SKM-1 (cell line): ENCODE measurements around the gene ITGA8.
"Not testable (repeated sequence)": the region's sequence is repeated elsewhere in the genome, so short reads cannot be mapped to it uniquely, and the experiment has no call there.

ENCODE experiments used
- DNase-seq: peaks from one replicate; lab custom pipeline; 2025; ENCODE audit not compliant: unreplicated experiment; lab: John Stamatoyannopoulos, UW

Gene ITGA8

GRCh38 chr10:15620836-15621515 lies 98.7 kb downstream of the ITGA8 start:
- DNase-seq: no peak

GRCh38 chr10:15620337-15620736 lies 99.4 kb downstream of the ITGA8 start:
- no peak for DNase-seq

DNA sequence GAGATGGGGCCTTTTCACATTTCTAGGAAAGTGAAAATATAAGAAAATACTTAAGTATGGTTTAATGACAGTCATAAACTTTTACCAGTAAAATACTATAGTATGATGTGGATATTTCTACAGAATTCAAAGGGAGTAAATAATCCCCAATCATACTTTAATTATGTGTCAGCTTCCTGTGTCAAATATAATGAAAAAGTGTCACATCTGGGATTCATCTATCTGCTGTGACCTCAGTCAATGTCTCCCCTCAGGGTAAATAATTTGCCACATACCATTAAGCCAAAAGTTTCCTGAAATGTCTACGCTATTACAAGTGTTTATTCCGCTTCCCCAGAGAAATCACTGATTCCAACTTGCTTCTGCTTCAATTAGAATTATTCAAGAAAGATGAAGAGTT lies 110.5 kb downstream of the ITGA8 start:
- DNase-seq: no peak

- DNase-seq: no peak
These were observed 113.3 kb downstream of the ITGA8 start for GRCh38 chr10:15606377-15606776.

DNA sequence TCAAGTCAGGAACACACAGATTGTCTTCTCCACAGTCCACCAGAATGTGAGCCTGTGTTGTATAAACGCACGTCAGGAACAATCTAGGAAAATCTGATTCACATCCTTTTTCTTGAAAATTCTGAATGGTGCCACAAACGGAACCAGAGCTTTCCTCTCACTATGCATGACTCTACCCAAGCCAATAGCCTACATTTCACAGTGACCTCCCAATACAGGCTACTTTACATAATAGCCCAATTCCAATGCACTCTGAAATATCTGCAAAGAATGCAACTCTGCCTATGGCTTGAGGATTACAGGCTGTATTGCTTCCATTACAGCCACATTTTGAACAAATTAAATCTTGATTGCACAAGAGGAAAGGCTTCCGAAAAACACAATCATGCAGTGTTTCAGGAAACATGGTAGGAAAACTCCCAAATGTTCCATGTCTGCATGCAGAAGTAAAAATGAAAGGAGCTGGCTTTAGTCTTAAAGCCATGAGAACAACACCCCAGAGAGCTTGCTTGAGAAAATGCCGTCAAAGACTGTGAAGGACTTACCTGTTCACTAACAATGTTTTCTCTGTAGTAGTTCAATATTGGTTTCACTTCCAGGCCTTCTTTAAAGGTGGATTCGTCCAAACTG lies 113.9 kb downstream of the ITGA8 start:
- DNase-seq: no peak

DNA sequence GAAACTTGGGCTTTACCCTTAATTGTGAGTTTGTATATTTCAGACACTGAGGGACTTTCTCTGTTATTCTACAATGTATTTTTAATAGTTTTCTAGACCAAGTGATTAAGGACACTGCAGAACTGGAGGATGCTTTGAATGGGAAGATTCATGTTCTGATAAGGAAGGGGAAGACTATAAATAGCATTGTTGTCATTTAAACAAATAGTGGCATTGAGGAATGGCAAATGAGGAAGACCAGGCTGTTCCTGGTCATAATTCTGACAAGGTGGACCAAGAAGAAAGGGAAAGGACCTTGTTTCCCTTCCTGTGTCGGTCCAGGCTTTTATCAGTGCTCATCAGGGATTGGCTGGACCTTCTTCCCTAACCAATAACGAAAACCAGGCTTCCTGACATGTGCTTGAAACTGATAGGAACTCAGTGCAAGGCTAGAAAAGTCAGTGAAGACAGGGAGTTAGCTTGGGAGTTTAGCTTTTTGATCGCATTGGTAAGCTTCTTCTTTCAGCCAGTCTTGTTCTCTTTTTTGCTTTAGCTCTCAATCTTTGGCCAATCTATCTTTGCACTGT lies 116.2 kb downstream of the ITGA8 start:
- DNase-seq: no peak

DNA sequence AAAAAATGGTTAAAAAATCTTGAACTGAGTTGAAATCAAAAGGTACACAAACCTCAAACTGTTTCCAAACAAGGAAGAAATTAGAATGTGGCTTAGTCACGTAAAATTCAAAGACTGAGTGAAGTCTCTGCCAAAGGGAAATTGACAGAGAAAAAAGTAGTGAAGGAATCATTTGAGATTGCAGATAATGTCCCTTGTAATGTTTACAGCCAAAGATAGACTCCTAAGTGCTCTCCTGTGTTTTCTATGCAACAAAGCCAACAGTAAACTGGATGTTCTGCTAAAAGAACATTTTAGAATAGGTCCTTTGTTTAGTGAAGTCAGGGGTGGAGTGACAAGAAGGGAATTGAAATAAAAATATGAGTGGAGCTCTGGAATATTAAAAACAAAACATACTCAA lies 117.9 kb downstream of the ITGA8 start:
- DNase-seq: no peak

- no peak for DNase-seq
These were observed 124.5 kb downstream of the ITGA8 start for GRCh38 chr10:15595260-15595659.

- DNase-seq: no peak
These were observed 127.8 kb downstream of the ITGA8 start for GRCh38 chr10:15591937-15592336.

DNA sequence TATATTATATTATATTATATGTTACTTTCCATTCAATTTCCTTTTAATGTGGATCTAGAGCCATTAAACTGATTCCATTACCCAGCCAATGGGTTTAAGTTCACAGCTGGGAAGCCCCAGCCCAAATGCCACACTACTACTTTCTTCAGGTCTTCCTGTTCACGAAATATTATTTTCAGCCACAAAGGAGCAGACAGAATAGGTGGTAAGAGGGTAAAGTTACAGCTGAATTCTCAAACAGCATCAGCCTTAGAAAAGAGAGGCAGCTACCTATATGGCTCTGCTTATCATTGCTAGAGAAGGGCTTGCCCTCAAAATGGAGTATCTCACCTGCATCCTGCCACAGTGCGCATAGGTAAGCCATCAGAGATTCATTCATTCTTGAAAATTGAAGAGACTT lies 128.3 kb downstream of the ITGA8 start:
- DNase-seq: no peak

- no peak for DNase-seq
These were observed 130.8 kb downstream of the ITGA8 start for GRCh38 chr10:15588635-15589508.

GRCh38 chr10:15588151-15588550 lies 131.6 kb downstream of the ITGA8 start:
- DNase-seq: no peak

GRCh38 chr10:15587271-15587670 lies 132.5 kb downstream of the ITGA8 start:
- DNase-seq: no peak

- peak; percentile 11 for DNase-seq
These were observed 134.4 kb downstream of the ITGA8 start for GRCh38 chr10:15585303-15585715.

- DNase-seq: not testable (repeated sequence)
These were observed 136.8 kb downstream of the ITGA8 start for GRCh38 chr10:15582972-15583371.

- DNase-seq: no peak
These were observed 140.1 kb downstream of the ITGA8 start for GRCh38 chr10:15579605-15580004.

DNA sequence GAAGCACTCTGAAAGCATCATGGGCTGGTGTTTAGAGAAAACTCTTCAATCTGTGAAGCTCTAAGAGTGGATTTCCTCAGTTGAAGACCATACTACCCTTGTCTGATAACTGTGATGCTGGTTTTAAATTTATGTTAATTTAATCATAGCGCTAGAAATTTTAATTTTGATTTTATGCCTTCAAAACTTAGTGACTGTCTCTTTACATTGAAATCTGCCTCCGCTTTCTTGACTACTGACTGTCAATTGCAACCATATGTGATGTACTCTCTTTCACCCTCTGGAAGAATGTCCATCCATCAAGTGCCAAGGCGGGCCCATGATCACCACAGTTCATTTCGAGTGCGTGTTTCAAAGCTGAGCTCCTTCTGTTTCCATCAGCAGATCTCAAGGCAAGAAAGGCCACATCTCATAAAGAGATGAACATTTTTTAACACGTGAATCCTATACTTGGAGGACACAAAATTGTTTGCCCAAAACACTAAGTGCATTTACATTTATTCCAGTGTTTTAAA lies 147.1 kb downstream of the ITGA8 start:
- no peak for DNase-seq

GRCh38 chr10:15571575-15571974 lies 148.1 kb downstream of the ITGA8 start:
- no peak for DNase-seq

DNA sequence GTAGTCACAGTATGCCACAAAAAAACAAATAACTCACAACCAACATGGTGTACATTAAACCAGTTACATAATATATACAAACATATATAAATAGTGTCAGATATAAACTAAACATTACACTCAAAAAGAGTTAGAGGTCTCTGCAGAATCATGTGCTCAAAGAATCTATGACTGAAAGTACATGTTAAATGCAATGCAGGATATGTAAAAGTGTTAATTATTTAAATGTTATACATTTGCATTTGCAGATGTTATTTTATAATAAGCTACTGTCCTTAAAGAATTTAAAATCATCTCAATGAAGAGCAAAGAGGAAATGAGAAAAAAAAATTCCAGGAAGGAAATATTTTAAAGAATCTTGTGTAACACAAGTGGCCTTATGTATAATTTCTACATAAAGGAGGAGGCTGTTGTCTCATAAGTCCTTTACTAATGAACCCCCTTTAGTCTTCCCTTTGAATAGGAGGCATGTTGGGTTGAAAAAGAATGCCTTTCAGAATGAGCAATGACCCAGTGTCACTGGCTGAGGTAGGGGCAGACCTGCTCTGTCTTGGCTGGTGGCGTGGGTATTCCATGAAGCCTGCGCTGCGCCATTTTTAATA lies 148.9 kb downstream of the ITGA8 start:
- DNase-seq: no peak

DNA sequence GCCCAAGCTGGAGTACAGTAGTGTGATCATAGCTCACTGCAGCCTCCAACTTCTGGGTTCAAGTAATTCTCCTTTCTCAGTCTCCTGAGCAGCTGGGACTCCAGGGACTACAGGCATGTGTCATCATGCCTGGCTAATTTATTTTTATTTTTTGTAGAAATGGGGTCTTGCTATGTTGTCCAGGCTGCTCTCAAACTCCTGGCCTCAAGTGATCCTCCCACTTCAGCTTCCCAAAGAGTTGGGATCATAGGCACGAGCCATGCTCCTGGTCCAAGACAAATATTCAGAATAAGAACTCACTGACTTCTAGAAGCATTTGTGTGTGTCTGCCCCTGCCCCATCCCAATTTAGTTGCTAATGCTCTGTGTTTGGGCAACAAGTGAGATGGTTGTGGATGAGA lies 151.8 kb downstream of the ITGA8 start:
- no peak for DNase-seq

DNA sequence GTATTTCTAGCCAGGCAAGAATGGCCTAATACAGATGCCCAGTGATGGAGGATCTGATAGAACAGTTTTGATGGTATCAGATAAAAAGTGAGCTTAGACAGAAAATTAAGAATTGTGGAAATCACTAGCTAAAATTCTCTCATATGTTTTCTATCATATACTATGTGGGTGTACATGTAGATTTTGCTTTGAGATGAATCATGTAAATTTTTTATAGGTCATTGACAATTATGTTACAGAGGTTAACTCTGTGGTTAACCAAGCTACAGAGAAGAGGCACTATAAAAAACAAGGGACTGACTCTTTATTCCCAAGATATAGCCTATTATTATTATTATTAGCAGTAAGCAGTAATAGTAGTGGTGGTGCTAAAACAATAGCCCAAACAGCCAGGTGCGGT lies 156.5 kb downstream of the ITGA8 start:
- DNase-seq: no peak
